Measurements from ENCODE around the gene LINGO1.

The LINGO1 gene

GRCh38 chr15:77617476-77618230, 15.1 kb downstream of the LINGO1 start:
- DNase-seq (ENCODE audit: low read depth in 2 of 2) = no peak

GRCh38 chr15:77616072-77616471, 16.6 kb downstream of the LINGO1 start:
- DNase-seq (ENCODE audit: low read depth in 2 of 2) = no peak

GRCh38 chr15:77615472-77615871, 17.2 kb downstream of the LINGO1 start:
- DNase-seq (ENCODE audit: low read depth in 2 of 2) = no peak

GRCh38 chr15:77614251-77614806, 18.4 kb downstream of the LINGO1 start:
- DNase-seq (ENCODE audit: low read depth in 2 of 2) = no peak

- DNase-seq (ENCODE audit: low read depth in 2 of 2) = no peak
Observed at GRCh38 chr15:77613814-77614213, 18.9 kb downstream of the LINGO1 start.

GRCh38 chr15:77612958-77613601, 19.6 kb downstream of the LINGO1 start:
- DNase-seq (ENCODE audit: low read depth in 2 of 2) = no peak

- no peak for DNase-seq (ENCODE audit: low read depth in 2 of 2)
Observed at GRCh38 chr15:77611767-77612166, 20.9 kb downstream of the LINGO1 start.

- no peak for DNase-seq (ENCODE audit: low read depth in 2 of 2)
Observed at GRCh38 chr15:77610731-77611130, 22.0 kb downstream of the LINGO1 start.

GRCh38 chr15:77609558-77609957, 23.2 kb downstream of the LINGO1 start:
- no peak for DNase-seq (ENCODE audit: low read depth in 2 of 2)

- DNase-seq (ENCODE audit: low read depth in 2 of 2) = no peak
Observed at GRCh38 chr15:77608774-77609173, 23.9 kb downstream of the LINGO1 start.

- DNase-seq (ENCODE audit: low read depth in 2 of 2) = no peak
Observed at GRCh38 chr15:77607894-77608261, 24.8 kb downstream of the LINGO1 start.

GRCh38 chr15:77607111-77607893, 25.4 kb downstream of the LINGO1 start:
- DNase-seq (ENCODE audit: low read depth in 2 of 2) = peak in 1 of 2 experiments; percentile 20

GRCh38 chr15:77606142-77607034, 26.3 kb downstream of the LINGO1 start:
- DNase-seq (ENCODE audit: low read depth in 2 of 2) = no peak

- DNase-seq (ENCODE audit: low read depth in 2 of 2) = no peak
Observed at GRCh38 chr15:77605547-77605946, 27.2 kb downstream of the LINGO1 start.

GRCh38 chr15:77604973-77605372, 27.7 kb downstream of the LINGO1 start:
- DNase-seq (ENCODE audit: low read depth in 2 of 2) = no peak

- DNase-seq (ENCODE audit: low read depth in 2 of 2) = no peak
Observed at GRCh38 chr15:77603611-77604336, 28.9 kb downstream of the LINGO1 start.

GRCh38 chr15:77602800-77603199, 29.9 kb downstream of the LINGO1 start:
- DNase-seq (ENCODE audit: low read depth in 2 of 2) = no peak

- no peak for DNase-seq (ENCODE audit: low read depth in 2 of 2)
Observed at GRCh38 chr15:77599899-77600298, 32.8 kb downstream of the LINGO1 start.

GRCh38 chr15:77599357-77599756, 33.4 kb downstream of the LINGO1 start:
- DNase-seq (ENCODE audit: low read depth in 2 of 2) = no peak

GRCh38 chr15:77598644-77599043, 34.1 kb downstream of the LINGO1 start:
- DNase-seq (ENCODE audit: low read depth in 2 of 2) = no peak
